Stimulated activated naive CD8-positive, alpha-beta T cell treated with anti-CD3 and anti-CD28 coated beads, Interleukin-15, Interleukin-2, amounts not matched to agents 100 U/mL and 50 U/mL, for 24 hours (primary cell): Measurements from ENCODE around the gene CMSS1.
A peak's percentile ranks its signal among the peaks of the same experiment; 100 is the strongest.
"Not testable (repeated sequence)": the region's sequence is repeated elsewhere in the genome, so short reads cannot be mapped to it uniquely, and the experiment has no call there.

Experiments used
- ATAC-seq: fragments of 150-1000 bp; cut with Tn5 transposase; one replicate; pipeline ENCODE4 v1.10.0; 2021
- DNase-seq: peaks from one replicate; pipeline ENCODE4 v3.0.0; 2021

Gene CMSS1

DNA sequence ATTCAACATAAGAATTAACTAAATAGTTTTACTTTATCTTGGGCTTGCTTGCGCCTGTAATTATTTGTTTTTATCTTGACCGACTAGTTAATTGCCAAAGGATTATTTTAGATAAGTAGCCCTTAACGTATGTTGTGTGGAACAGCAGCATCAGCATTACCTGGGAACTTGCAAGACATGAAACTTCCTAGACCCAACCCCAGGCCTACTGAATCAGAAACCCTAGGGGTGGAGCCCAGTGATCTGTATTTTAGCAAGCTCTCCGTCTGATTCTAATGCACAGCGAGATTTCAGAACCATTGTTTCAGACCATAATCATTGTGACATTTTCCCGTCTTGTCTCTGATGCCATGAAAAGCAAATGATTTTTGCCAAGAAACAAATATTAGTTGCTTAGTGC is 265.5 kb downstream of the CMSS1 start:
- no peak for DNase-seq
- no peak for ATAC-seq

DNA sequence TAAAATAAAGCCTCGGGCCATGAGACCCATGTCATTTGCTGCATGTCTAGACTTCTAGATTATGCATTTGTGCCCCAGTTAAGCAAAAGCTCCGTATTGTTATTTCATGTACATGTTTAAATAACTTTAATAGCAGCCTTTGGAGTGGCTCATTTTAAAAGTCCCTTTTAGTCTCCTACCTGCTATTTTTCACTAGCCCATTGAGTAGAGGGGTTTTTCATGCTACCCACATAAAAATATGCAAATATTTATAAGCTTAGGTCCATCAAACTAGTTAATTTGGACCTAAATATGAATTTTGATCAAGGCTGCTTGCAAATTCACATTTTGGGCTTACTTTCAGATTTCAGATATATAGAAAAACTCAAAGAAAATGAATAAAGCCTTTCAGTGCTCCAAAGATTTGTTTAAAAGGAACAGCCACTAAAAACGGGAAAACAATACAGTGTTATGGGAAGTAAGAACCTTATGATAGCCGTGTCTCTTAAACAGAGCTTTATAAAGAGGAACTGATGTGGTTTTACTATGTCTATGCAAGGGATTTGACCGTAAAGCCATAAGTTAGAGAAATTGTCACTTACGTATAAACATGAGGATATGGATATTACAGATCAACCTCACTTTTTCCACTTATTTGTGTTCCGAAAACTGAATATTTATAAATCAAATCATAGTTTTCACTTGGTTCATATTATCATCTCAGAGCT is 266.6 kb downstream of the CMSS1 start:
- no peak for ATAC-seq
- DNase-seq = no peak

GRCh38 chr3:100086401-100086800 is 268.7 kb downstream of the CMSS1 start:
- ATAC-seq = no peak

GRCh38 chr3:100087198-100087597 is 269.5 kb downstream of the CMSS1 start:
- DNase-seq (no peak), ATAC-seq (peak; percentile 65)

More at GRCh38 chr3:100086401-100086800, 268.7 kb downstream of the CMSS1 start:
- DNase-seq = no peak

DNA sequence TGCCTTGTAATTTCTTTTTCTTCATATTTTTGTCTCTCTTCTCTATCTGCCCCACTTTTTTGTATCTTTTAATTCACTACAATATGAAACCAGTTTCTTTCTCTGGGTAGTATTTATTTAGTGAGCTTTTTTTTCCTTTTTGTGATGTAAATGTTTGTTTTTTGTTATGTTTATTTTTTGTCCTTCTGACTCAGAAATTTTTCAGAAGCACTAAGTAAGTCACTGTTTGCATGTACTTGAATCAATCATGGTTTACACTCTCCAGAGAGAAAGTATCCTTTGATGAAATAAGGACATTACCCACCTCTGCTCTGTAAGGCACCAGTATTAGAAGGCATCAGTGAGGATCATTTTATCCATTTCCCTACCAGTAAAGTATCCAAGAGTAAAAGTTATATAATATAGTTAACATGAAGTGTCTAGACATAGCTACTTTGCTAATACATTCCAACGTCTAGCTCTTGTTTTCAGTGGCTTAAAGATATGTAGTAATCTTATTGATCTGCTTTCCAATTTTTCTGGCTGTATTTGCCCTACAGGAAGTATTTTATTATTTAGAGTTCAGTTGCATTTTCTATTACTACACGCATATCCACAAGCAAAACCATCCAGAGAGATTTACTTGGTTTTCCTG is 271.2 kb downstream of the CMSS1 start:
- no peak for DNase-seq
- no peak for ATAC-seq

DNA sequence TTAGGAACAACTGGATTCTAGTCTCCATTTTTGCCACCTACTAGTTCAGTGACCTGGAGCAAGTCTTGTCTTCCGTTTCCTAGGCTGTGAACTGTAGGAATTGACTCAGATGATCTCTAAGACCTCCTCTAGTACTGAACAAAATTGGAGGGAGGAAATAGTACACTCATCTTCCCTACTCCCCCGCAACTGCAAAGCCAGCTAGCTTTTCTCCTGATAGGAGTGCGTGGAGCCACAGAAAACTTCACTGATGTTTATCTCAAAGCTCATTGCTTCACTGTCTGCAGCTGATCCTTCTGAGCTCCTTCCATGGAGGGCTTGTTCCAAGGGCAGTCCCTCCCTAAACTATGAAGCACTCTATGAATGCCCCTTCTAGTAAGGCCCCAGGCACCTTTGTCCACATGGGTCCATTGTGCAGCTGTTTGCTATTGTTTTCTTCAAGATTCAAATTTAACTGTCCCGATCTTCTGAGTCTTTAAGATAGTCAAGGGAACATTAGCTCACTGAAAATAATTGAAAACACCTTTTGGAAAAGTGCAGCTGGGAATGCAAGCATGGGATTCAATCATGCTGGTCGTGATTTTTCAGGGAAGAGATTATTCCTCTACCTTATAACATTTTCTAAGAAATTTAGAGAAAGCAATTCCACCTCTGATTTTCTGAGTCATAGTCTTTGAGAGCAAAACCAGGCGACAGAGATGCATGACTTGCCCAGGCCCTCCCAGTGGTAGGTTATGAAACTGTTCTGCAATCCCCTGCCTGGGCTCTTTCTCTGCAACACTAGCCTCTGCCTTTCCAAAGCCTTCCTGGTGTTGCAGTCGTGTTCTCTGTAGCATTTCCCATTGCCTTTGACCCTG is 272.4 kb downstream of the CMSS1 start:
- DNase-seq = peak; percentile 20
- no peak for ATAC-seq

GRCh38 chr3:100090669-100091005 is 273.0 kb downstream of the CMSS1 start:
- ATAC-seq = no peak
- DNase-seq = no peak

DNA sequence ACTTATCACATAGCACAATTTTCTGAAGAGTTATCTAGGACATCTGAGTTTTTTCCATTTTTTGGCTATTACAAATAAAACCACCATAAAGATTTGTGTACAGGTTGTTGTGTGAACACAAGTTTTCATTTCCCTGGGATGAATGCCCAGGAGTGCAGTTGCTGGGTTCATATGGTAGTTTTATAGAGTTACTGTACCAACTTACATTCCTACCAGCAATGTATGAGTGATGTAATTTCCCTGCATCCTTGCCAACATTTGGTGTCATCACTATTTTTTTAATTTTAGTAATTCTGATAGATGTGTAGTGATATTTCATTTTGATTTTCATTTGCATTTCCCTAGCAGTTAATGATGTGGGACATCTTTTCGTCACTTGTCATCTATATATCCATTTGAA is 276.2 kb downstream of the CMSS1 start:
- ATAC-seq (no peak), DNase-seq (no peak)

DNA sequence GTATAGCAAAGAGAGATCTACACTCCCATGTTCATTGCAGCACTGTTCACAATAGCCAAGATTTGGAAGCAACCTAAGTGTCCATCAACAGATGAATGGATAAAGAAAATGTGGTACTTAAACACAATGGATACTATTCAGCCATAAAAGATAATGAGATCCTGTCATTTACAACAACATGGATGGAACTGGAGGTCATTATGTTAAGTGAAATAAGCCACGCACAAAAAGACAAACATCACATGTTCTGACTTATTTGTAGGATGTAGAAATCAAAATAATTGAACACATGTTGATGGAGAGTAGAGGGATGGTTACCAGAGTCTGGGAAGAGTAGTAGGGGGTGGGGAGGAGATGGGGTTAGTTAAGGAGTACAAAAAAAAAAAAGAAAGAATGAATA is 278.6 kb downstream of the CMSS1 start:
- ATAC-seq, DNase-seq: not testable (repeated sequence)

DNA sequence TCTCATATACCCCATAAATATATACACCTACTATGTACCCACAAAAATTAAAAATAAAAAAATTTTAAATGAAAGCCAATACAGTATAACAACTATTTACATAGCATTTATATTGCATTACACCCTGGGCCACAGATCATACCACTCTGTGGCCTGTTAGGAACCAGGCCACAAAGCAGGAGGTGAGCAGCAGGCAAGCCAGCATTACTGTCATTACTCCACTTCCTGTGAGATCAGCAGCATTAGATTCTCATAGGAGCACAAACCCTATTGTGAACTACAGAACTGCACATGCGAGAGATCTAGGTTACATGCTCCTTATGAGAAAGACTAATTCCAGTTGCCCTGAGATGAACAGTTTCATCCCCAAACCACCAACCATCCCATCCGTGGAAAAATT is 279.2 kb downstream of the CMSS1 start:
- ATAC-seq (no peak), DNase-seq (no peak)

GRCh38 chr3:100097919-100098783 is 280.5 kb downstream of the CMSS1 start:
- DNase-seq (no peak), ATAC-seq (no peak)

DNA sequence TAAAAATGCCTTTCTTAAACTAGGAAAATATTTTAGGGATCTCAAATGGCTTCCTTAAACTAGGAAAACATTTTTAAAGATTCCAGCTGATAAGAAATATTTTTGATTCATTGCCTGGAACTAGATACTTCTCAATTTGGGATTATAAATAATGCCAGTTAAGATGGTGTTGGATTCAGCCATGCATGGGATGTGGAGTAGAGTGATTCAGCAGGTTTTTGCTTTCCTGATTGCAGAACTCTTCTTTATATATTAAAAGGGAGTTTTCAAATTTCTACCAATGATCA is 281.1 kb downstream of the CMSS1 start:
- ATAC-seq (no peak), DNase-seq (no peak)

DNA sequence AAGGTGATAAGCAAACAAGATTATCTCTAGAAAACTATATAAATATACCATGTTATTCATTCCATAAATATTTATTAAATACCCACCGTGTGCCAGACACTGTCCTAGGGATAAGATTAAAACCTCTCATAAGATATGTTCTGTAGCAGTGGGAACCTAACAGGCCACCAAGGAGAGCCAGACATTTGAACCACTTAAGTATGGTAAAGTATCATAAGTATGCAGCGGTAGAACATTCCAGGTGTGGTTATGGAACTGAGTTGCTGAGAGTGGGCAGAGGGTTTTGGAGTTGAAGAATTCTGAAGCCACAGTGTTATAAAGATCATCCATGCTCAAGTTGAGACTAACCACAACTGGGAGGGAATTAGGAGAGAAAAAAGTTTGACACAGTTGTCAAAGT is 282.0 kb downstream of the CMSS1 start:
- DNase-seq = no peak
- ATAC-seq = no peak

- DNase-seq (no peak), ATAC-seq (no peak)
Measured at GRCh38 chr3:100100425-100100824, 282.8 kb downstream of the CMSS1 start.

DNA sequence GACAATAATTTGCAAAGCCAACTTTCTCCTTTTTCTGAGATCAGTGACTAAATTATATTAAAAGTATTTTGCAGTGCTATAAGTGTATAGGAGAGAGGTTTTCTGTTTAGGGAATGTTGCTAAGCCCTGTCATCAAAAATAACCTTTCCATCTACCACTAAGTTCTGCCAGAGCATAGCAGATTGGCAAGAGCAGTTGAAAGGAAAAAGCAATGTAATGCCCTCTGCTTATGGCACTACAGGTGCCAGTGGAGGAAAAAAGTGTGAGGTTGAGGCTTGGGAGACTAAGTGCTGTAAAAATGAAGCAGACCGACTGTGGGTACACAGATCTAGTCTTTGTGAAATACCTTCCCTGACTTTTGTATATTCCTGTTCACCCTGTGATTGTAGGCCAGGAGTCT is 285.1 kb downstream of the CMSS1 start:
- DNase-seq (no peak), ATAC-seq (no peak)

- peak; percentile 22 for DNase-seq
- peak; percentile 76 for ATAC-seq
Measured at GRCh38 chr3:100103558-100104441, 286.1 kb downstream of the CMSS1 start.

DNA sequence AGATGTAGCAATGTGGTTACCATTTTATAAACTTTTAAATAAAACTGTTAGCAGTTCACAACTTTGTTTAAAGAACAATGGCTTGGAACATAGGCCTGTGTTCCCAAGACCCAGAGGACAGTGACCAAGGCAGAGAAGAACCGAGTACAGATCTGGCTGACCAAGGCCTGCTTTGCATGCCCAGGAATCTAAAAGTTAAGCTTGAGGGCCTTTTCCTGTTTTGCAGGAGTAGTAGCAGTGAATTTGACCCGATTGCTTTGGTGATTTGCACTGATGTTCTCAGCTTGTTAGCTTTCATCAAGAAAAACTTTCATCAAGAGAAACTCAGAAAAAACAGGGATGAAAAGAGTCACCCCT is 286.8 kb downstream of the CMSS1 start:
- no peak for DNase-seq
- no peak for ATAC-seq

- ATAC-seq = no peak
- no peak for DNase-seq
Measured at GRCh38 chr3:100104817-100105413, 287.3 kb downstream of the CMSS1 start.

GRCh38 chr3:100105501-100105900 is 287.8 kb downstream of the CMSS1 start:
- DNase-seq (no peak), ATAC-seq (no peak)

- DNase-seq (no peak), ATAC-seq (no peak)
Measured at GRCh38 chr3:100106094-100106493, 288.4 kb downstream of the CMSS1 start.

DNA sequence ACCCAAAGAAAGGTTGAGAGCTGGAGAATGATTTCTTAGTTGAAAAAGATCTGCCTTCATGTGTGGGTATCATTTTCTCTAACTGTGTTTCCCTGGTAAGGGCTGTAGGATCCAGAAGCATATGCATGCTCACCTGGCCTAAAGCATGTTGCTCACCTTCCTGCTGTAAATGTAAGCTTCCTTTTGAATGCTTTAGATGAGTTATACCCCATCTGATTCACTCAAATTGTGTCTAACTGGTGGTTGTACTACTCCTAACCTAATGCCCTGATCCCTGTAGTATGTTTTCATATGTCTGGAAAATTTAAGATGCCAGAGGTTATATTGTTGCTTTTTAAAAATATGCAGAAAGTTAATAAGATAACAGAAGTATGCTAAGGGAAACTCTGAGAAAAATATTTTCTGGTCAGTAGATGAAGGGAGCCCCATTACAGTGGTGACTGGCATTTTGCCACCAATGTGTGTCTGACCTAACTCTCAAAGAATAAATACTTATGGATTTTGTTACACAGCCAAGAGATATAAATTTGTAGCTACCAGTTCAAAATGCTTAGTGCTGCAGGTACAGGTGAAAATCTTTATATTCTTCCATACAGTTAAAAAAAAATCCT is 289.0 kb downstream of the CMSS1 start:
- no peak for ATAC-seq
- no peak for DNase-seq
